ENCODE measurements around the gene PABPN1L.

The PABPN1L gene

DNA sequence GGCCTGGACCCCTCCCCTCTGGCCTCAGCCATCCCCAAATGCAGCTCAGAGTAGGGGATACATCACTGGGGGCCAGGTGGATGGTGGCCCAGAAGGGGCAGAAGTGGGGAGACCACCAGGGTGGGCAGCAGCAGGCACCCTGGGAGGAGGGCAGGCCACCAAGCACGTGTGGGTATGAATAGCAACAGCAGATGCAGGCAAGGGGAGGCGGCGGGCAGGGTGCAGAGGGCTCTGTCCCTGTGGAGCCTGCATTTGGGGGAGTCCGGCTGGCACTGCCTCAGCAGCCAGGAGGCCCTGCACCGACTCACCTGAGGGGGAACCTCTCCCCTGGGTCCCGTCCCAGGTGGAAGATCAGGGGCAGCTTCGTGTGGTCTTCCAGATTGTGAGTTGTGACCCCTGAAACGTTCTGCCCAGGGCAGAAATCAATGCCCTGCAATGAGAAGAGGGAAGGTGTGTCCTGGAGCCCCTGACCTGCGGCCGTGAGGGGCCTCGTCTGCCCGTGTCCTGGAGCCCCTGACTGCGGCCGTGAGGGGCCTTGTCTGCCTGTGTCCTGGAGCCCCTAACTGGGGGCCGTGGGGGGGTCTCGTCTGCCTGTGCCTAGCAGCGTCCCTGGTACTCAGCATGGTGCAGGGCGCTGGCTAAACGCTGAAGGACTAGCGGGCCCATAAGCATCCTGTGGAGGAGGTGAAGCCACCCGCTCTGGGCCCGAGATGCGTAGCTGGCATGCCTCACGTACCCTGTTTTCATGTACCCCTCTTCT lies 44.0 kb downstream of the PABPN1L start:
- Histone ChIP-seq H3K4me2 (ENCODE audit: low read length) (no peak overlapping the region), H3K27ac (ENCODE audit: low read depth, low read length) (no peak overlapping the region), H3K36me3 (ENCODE audit: control insufficient read depth, low read length) (no peaks in the 10 kb centered on the region), H3K27me3 (ENCODE audit: control insufficient read depth, low read length) (no peaks in the 10 kb centered on the region), H4K20me1 (ENCODE audit: control insufficient read depth, insufficient read depth, low read depth, low read length) (no peaks in the 10 kb centered on the region), H3K9me3 (ENCODE audit: control insufficient read depth, insufficient read depth, low read length) (no peaks in the 10 kb centered on the region), H3K9me2 (replicated peaks; ENCODE audit: control insufficient read depth, low read length) (no peaks in the 10 kb centered on the region), H3F3A (ENCODE audit: control insufficient read depth, insufficient read depth) (no peaks in the 10 kb centered on the region), H3K4me3 (ENCODE audit: low read length) (no peak overlapping the region), H3K4me1 (ENCODE audit: control insufficient read depth, low read length) (no peaks in the 10 kb centered on the region), H3K79me2 (ENCODE audit: control insufficient read depth, low read length) (no peaks in the 10 kb centered on the region)
- no peak for TF ChIP-seq EZH2phosphoT487 (IDR thresholded peaks at IDR 0.05; ENCODE audit: borderline replicate concordance, low read length)
- TF ChIP-seq, protein P1, sequence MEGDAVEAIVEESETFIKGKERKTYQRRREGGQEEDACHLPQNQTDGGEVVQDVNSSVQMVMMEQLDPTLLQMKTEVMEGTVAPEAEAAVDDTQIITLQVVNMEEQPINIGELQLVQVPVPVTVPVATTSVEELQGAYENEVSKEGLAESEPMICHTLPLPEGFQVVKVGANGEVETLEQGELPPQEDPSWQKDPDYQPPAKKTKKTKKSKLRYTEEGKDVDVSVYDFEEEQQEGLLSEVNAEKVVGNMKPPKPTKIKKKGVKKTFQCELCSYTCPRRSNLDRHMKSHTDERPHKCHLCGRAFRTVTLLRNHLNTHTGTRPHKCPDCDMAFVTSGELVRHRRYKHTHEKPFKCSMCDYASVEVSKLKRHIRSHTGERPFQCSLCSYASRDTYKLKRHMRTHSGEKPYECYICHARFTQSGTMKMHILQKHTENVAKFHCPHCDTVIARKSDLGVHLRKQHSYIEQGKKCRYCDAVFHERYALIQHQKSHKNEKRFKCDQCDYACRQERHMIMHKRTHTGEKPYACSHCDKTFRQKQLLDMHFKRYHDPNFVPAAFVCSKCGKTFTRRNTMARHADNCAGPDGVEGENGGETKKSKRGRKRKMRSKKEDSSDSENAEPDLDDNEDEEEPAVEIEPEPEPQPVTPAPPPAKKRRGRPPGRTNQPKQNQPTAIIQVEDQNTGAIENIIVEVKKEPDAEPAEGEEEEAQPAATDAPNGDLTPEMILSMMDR (IDR thresholded peaks at IDR 0.05; ENCODE audit: low read depth, low read length, poor library complexity, severe bottlenecking): no peak

DNA sequence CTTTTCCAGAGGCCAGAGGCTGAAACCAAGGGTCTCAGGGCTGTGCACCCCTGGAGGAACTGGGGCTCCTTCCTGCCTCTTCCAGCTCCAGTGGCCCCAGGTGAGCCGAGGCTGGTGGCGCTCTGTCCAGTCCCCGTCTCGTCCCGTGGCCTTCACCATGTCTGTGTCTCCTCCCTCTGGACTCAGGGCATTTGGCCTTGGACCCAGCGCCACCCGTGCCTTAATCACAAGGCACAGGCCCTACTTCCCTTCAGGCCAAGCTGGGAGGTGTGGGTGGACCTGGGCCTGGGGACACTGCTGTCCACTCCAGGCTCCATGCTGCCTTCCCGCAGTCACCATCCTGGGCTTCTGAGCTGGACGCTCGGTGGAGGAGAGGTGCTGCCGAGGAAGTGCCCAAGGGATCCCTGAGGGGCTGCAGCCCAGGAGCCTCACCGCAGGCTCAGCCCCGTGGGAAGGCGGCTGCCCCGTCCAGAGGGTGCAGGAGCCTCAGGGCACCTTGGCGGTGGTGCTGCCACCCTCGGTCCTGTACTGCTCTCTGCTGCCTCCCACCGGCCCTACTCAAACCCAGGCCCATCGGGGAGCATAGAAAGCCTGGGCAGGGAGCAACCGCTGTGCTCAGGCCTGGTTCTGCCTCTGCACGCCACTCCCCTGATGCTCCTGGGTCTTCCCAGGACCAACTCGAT lies 45.2 kb downstream of the PABPN1L start:
- Histone ChIP-seq H3K27ac (ENCODE audit: low read depth, low read length) (no peak overlapping the region), H4K20me1 (ENCODE audit: control insufficient read depth, insufficient read depth, low read depth, low read length) (no peaks in the 10 kb centered on the region), H3K4me2 (ENCODE audit: low read length) (no peak overlapping the region), H3F3A (ENCODE audit: control insufficient read depth, insufficient read depth) (no peaks in the 10 kb centered on the region), H3K9me2 (replicated peaks; ENCODE audit: control insufficient read depth, low read length) (no peaks in the 10 kb centered on the region), H3K79me2 (ENCODE audit: control insufficient read depth, low read length) (no peaks in the 10 kb centered on the region), H3K9me3 (ENCODE audit: control insufficient read depth, insufficient read depth, low read length) (no peaks in the 10 kb centered on the region), H3K36me3 (ENCODE audit: control insufficient read depth, low read length) (no peaks in the 10 kb centered on the region), H3K4me3 (ENCODE audit: low read length) (no peak overlapping the region), H3K4me1 (ENCODE audit: control insufficient read depth, low read length) (no peaks in the 10 kb centered on the region), H3K27me3 (ENCODE audit: control insufficient read depth, low read length) (no peaks in the 10 kb centered on the region)
- TF ChIP-seq, protein P1 (IDR thresholded peaks at IDR 0.05; ENCODE audit: low read depth, low read length, poor library complexity, severe bottlenecking): peak; percentile 42
- no peak for TF ChIP-seq EZH2phosphoT487 (IDR thresholded peaks at IDR 0.05; ENCODE audit: borderline replicate concordance, low read length)

DNA sequence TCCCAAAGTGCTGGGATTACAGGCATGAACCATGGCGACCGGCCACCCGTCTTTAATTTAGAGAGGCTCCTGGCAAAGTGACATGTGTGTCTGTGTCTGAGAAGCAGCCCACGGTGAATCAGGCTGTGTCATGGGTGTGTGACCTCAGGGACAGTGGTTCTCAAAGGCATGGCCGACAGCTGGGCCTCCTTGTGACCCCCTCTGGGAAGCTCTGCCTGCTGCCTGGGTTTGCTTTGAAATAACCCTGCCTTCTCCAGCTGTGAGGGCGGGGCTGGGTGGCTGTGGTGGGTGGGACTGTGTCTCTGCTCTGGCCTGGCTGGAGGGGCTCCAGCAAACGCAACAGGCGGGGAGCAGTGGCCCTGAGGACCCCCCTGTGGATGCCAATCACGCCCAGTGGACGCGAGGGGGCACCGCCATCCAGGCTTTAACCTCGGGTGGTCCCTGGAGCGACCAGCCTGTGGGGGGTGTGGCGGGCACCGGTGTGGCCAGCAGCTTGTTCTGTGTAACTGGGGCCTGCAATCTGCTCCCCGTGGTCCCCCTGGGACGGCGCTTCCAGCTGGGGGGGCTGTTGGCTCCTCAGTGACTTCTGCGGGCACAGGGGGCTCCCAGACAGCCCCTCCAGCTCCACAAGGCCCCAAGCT lies 46.0 kb downstream of the PABPN1L start:
- Histone ChIP-seq H3K9me2 (replicated peaks; ENCODE audit: control insufficient read depth, low read length) (no peaks in the 10 kb centered on the region), H3K27ac (ENCODE audit: low read depth, low read length) (no peak overlapping the region), H3K4me2 (ENCODE audit: low read length) (no peak overlapping the region), H4K20me1 (ENCODE audit: control insufficient read depth, insufficient read depth, low read depth, low read length) (no peaks in the 10 kb centered on the region), H3K27me3 (ENCODE audit: control insufficient read depth, low read length) (no peaks in the 10 kb centered on the region), H3K4me1 (ENCODE audit: control insufficient read depth, low read length) (no peaks in the 10 kb centered on the region), H3K79me2 (ENCODE audit: control insufficient read depth, low read length) (no peaks in the 10 kb centered on the region), H3K36me3 (ENCODE audit: control insufficient read depth, low read length) (no peaks in the 10 kb centered on the region), H3F3A (ENCODE audit: control insufficient read depth, insufficient read depth) (no peaks in the 10 kb centered on the region), H3K4me3 (ENCODE audit: low read length) (no peak overlapping the region), H3K9me3 (ENCODE audit: control insufficient read depth, insufficient read depth, low read length) (no peaks in the 10 kb centered on the region)
- no peak for TF ChIP-seq EZH2phosphoT487 (IDR thresholded peaks at IDR 0.05; ENCODE audit: borderline replicate concordance, low read length)
- TF ChIP-seq, protein P1 (IDR thresholded peaks at IDR 0.05; ENCODE audit: low read depth, low read length, poor library complexity, severe bottlenecking): no peak

Measured in DOHH2 (cell line).